Measurements from ENCODE around the gene SPATA2L. TPM values are rescaled to one million over a fixed set of nuclear protein-coding genes. Genes with fewer than 3 reads are reported as not detected.

Gene SPATA2L
- polyA plus RNA-seq, 1 of the 3 experiments (the other 2 are of a cell fraction) = 8.6 TPM

DNA sequence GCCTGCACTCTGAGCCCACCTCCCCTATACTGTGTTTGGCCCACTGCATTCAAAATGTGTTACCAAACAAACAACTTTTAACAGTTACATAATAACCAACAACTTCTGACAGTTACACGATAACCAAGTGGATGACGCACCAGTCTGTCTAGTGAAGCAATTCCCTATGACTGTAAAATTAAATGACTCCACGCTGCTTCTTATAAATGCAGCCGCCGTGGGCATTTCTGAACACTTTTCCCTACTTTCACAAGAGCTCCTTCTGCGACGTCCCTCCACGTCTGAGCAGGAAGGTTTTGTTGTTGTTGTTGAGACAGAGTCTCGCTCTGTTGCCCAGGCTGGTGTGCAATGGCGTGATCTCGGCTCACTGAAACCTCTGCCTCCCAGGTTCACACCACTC is 47.4 kb upstream of the SPATA2L start:
- no peaks in the 10 kb centered on the region; a peak in 1 of 4 replicates for H3K4me1 ChIP-seq (ENCODE audit: control insufficient read depth in 1 of 2, insufficient read depth in 2 of 2, low read depth in 1 of 2, low read length in 1 of 2)
- no peak overlapping the region for H3K4me3 ChIP-seq (ENCODE audit: low read depth in 2 of 2, low read length in 1 of 2)
- H4K20me1 ChIP-seq (ENCODE audit: insufficient read depth) = no peaks in the 10 kb centered on the region
- H2AFZ ChIP-seq (ENCODE audit: low read depth) = no peak overlapping the region
- H3K9me3 ChIP-seq = no peaks in the 10 kb centered on the region
- no peak overlapping the region for H3K9ac ChIP-seq
- peaks cover 8% of the 10 kb centered on the region; the same call in 1 of the 2 replicates for H3K79me2 ChIP-seq (ENCODE audit: insufficient read depth)
- no peaks in the 10 kb centered on the region for H3F3A ChIP-seq (replicated peaks; ENCODE audit: insufficient read depth)
- no peak for DNase-seq
- no peaks in the 10 kb centered on the region for H3K9me2 ChIP-seq
- H3K4me2 ChIP-seq = no peak overlapping the region
- no peak for TF ChIP-seq SIN3A (IDR thresholded peaks at IDR 0.05; ENCODE audit: borderline replicate concordance, low read depth, low read length)
- TF ChIP-seq, protein P1, sequence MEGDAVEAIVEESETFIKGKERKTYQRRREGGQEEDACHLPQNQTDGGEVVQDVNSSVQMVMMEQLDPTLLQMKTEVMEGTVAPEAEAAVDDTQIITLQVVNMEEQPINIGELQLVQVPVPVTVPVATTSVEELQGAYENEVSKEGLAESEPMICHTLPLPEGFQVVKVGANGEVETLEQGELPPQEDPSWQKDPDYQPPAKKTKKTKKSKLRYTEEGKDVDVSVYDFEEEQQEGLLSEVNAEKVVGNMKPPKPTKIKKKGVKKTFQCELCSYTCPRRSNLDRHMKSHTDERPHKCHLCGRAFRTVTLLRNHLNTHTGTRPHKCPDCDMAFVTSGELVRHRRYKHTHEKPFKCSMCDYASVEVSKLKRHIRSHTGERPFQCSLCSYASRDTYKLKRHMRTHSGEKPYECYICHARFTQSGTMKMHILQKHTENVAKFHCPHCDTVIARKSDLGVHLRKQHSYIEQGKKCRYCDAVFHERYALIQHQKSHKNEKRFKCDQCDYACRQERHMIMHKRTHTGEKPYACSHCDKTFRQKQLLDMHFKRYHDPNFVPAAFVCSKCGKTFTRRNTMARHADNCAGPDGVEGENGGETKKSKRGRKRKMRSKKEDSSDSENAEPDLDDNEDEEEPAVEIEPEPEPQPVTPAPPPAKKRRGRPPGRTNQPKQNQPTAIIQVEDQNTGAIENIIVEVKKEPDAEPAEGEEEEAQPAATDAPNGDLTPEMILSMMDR (IDR thresholded peaks at IDR 0.05) = no peak
- TF ChIP-seq MXI1 (IDR thresholded peaks at IDR 0.05; ENCODE audit: low read depth, low read length) = no peak
- TF ChIP-seq, protein P2, sequence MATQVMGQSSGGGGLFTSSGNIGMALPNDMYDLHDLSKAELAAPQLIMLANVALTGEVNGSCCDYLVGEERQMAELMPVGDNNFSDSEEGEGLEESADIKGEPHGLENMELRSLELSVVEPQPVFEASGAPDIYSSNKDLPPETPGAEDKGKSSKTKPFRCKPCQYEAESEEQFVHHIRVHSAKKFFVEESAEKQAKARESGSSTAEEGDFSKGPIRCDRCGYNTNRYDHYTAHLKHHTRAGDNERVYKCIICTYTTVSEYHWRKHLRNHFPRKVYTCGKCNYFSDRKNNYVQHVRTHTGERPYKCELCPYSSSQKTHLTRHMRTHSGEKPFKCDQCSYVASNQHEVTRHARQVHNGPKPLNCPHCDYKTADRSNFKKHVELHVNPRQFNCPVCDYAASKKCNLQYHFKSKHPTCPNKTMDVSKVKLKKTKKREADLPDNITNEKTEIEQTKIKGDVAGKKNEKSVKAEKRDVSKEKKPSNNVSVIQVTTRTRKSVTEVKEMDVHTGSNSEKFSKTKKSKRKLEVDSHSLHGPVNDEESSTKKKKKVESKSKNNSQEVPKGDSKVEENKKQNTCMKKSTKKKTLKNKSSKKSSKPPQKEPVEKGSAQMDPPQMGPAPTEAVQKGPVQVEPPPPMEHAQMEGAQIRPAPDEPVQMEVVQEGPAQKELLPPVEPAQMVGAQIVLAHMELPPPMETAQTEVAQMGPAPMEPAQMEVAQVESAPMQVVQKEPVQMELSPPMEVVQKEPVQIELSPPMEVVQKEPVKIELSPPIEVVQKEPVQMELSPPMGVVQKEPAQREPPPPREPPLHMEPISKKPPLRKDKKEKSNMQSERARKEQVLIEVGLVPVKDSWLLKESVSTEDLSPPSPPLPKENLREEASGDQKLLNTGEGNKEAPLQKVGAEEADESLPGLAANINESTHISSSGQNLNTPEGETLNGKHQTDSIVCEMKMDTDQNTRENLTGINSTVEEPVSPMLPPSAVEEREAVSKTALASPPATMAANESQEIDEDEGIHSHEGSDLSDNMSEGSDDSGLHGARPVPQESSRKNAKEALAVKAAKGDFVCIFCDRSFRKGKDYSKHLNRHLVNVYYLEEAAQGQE (IDR thresholded peaks at IDR 0.05; ENCODE audit: low read depth, low read length) = no peak
- TF ChIP-seq, protein P3, sequence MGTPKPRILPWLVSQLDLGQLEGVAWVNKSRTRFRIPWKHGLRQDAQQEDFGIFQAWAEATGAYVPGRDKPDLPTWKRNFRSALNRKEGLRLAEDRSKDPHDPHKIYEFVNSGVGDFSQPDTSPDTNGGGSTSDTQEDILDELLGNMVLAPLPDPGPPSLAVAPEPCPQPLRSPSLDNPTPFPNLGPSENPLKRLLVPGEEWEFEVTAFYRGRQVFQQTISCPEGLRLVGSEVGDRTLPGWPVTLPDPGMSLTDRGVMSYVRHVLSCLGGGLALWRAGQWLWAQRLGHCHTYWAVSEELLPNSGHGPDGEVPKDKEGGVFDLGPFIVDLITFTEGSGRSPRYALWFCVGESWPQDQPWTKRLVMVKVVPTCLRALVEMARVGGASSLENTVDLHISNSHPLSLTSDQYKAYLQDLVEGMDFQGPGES (IDR thresholded peaks at IDR 0.05; ENCODE audit: low read depth, low read length) = no peak
- no peak for TF ChIP-seq FOXM1 (IDR thresholded peaks at IDR 0.05; ENCODE audit: low read depth)
- no peak for TF ChIP-seq ELF1 (IDR thresholded peaks at IDR 0.05)
- TF ChIP-seq EZH2phosphoT487 (IDR thresholded peaks at IDR 0.05; ENCODE audit: borderline replicate concordance, low read depth) = no peak
- TF ChIP-seq FOXJ3 (CRISPR knock-in tag; IDR thresholded peaks at IDR 0.05) = no peak
- TF ChIP-seq, protein P4, sequence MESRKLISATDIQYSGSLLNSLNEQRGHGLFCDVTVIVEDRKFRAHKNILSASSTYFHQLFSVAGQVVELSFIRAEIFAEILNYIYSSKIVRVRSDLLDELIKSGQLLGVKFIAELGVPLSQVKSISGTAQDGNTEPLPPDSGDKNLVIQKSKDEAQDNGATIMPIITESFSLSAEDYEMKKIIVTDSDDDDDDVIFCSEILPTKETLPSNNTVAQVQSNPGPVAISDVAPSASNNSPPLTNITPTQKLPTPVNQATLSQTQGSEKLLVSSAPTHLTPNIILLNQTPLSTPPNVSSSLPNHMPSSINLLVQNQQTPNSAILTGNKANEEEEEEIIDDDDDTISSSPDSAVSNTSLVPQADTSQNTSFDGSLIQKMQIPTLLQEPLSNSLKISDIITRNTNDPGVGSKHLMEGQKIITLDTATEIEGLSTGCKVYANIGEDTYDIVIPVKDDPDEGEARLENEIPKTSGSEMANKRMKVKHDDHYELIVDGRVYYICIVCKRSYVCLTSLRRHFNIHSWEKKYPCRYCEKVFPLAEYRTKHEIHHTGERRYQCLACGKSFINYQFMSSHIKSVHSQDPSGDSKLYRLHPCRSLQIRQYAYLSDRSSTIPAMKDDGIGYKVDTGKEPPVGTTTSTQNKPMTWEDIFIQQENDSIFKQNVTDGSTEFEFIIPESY (IDR thresholded peaks at IDR 0.05; ENCODE audit: borderline replicate concordance, low read depth) = no peak
- no peak for TF ChIP-seq RXRA (IDR thresholded peaks at IDR 0.05; ENCODE audit: borderline replicate concordance, low read depth)
- TF ChIP-seq NFIC (IDR thresholded peaks at IDR 0.05; ENCODE audit: borderline replicate concordance) = no peak
- peaks cover 0 to 10% of the 10 kb centered on the region in 2 experiments for H3K36me3 ChIP-seq (replicated peaks in 1 of 2; ENCODE audit: control insufficient read depth in 1 of 2, insufficient read depth in 2 of 2, low read length in 1 of 2)
- ChIA-PET CTCF (interaction anchor here (14.5 kb wide), 1 partner anchor 112 kb away, joined by 162 read pairs; no protein-coding TSS in a partner anchor), POLR2A (no interaction called here)
- H3K27me3 ChIP-seq (ENCODE audit: insufficient read depth) = no peaks in the 10 kb centered on the region
- WGBS (ENCODE audit: low lambda C conversion rate) = 93% methylated on average over 11 of the region's 11 CpGs
- H3K27ac ChIP-seq (ENCODE audit: low read depth in 2 of 2, low read length in 1 of 2) = no peak overlapping the region

All from SK-N-SH (cell line).